Endothelial cell of umbilical vein (primary cell): Measurements from ENCODE around the gene OR5C1.

Experiments used
- EZH2 ChIP-seq: IDR thresholded peaks from 2 replicates; pipeline ENCODE4 v1.6.1; 2012; ENCODE audit warnings: borderline replicate concordance, low read depth, mild to moderate bottlenecking, moderate library complexity, low read length, inconsistent platforms; ENCODE audit not compliant: severe bottlenecking
- FOS ChIP-seq: IDR thresholded peaks from 2 replicates; pipeline ENCODE4 v1.6.1; 2011; ENCODE audit warnings: mild to moderate bottlenecking, low read length, moderate library complexity, borderline replicate concordance; ENCODE audit not compliant: insufficient read depth
- MYC ChIP-seq: IDR thresholded peaks from one replicate; pipeline ENCODE4 v1.6.1; 2011; ENCODE audit warnings: mild to moderate bottlenecking, low read depth, low read length
- POLR2A ChIP-seq: IDR thresholded peaks from 2 replicates; pipeline ENCODE4 v1.6.1; 2012; ENCODE audit warnings: low read depth, mild to moderate bottlenecking, control low read depth, low read length
- POLR2AphosphoS5 ChIP-seq: IDR thresholded peaks from 2 replicates; pipeline ENCODE4 v1.6.1; 2012; ENCODE audit warnings: low read depth, mild to moderate bottlenecking, control low read depth, low read length, moderate library complexity; ENCODE audit not compliant: insufficient read depth
- TF ChIP-seq, protein P1 (sequence below), 2 donors: IDR thresholded peaks; 1 replicate in 1 of 2; 2 replicates in 1 of 2; pipeline ENCODE4 v1.5.1; 2011; ENCODE audit warnings: low read length in 2 of 2, mild to moderate bottlenecking in 2 of 2, moderate library complexity in 2 of 2, control low read depth in 1 of 2, inconsistent platforms in 1 of 2, low read depth in 1 of 2; ENCODE audit not compliant: insufficient read depth in 1 of 2; ENCODE audit errors: extremely low read depth in 1 of 2
- TF ChIP-seq, protein P2 (sequence below): IDR thresholded peaks from 2 replicates; pipeline ENCODE4 v1.6.1; 2011; ENCODE audit not compliant: insufficient read depth, insufficient read length

DNA sequence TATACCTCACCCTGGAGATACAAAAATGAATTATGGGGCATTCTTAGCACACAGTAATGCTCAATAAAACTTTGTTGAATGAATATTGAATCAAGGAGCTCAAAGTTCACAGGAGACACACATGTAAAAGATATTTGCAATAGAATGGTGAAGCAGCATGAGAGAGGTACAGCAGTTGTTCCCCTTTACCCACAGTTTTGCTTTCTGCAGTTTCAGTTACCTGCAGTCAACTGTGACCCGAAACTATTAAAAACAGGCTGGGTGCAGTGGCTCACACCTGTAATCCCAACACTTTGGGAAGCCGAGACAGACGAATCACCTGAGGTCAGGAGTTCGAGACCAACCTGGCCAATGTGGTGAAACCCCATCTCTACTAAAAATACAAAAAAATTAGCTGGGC, 2.4 kb upstream of the OR5C1 start:
- TF ChIP-seq MYC, result no peak
- TF ChIP-seq, protein P1, sequence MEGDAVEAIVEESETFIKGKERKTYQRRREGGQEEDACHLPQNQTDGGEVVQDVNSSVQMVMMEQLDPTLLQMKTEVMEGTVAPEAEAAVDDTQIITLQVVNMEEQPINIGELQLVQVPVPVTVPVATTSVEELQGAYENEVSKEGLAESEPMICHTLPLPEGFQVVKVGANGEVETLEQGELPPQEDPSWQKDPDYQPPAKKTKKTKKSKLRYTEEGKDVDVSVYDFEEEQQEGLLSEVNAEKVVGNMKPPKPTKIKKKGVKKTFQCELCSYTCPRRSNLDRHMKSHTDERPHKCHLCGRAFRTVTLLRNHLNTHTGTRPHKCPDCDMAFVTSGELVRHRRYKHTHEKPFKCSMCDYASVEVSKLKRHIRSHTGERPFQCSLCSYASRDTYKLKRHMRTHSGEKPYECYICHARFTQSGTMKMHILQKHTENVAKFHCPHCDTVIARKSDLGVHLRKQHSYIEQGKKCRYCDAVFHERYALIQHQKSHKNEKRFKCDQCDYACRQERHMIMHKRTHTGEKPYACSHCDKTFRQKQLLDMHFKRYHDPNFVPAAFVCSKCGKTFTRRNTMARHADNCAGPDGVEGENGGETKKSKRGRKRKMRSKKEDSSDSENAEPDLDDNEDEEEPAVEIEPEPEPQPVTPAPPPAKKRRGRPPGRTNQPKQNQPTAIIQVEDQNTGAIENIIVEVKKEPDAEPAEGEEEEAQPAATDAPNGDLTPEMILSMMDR (IDR thresholded peaks at IDR 0.05; ENCODE audit: extremely low read depth in 1 of 2, insufficient read depth in 1 of 2, low read depth in 1 of 2, low read length in 2 of 2), result no peak
- no peak for TF ChIP-seq POLR2A
- TF ChIP-seq, protein P2, sequence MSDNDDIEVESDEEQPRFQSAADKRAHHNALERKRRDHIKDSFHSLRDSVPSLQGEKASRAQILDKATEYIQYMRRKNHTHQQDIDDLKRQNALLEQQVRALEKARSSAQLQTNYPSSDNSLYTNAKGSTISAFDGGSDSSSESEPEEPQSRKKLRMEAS, result no peak
- TF ChIP-seq EZH2, result no peak
- TF ChIP-seq POLR2AphosphoS5, result no peak
- no peak for TF ChIP-seq FOS
